ENCODE measurements around the gene TAS2R9.
A peak's percentile ranks its signal among the peaks of the same experiment; 100 is the strongest.
"Not testable (repeated sequence)": the region's sequence is repeated elsewhere in the genome, so short reads cannot be mapped to it uniquely, and the experiment has no call there.

Gene TAS2R9

GRCh38 chr12:10810068-10810467, at the start of gene TAS2R9:
TSS of gene TAS2R9 (minus strand) at chr12:10810168. CDS start at chr12:10810075, 93 bp downstream.
- no peak for DNase-seq

GRCh38 chr12:10855807-10856206, 45.8 kb upstream of the TAS2R9 start:
- no peak for DNase-seq

GRCh38 chr12:10853776-10854175, 43.8 kb upstream of the TAS2R9 start:
- no peak for DNase-seq

- no peak for DNase-seq
These were observed 41.4 kb upstream of the TAS2R9 start for GRCh38 chr12:10851243-10851858.

GRCh38 chr12:10849425-10849878, 39.5 kb upstream of the TAS2R9 start, which contains the start of gene PRR4:
TSS of gene PRR4 (minus strand) at chr12:10849475. CDS start at chr12:10849437, 38 bp downstream.
- DNase-seq = no peak

- DNase-seq = no peak
These were observed 37.8 kb upstream of the TAS2R9 start for GRCh38 chr12:10847744-10848143.

GRCh38 chr12:10842862-10843261, 32.9 kb upstream of the TAS2R9 start:
- DNase-seq = no peak

GRCh38 chr12:10838461-10838860, 28.5 kb upstream of the TAS2R9 start:
- no peak for DNase-seq

- no peak for DNase-seq
These were observed 20.0 kb upstream of the TAS2R9 start for GRCh38 chr12:10829994-10830393.

- DNase-seq = no peak
These were observed 16.3 kb upstream of the TAS2R9 start, which contains the start of gene TAS2R10 for GRCh38 chr12:10826258-10826657. TSS of gene TAS2R10 (minus strand) at chr12:10826358. CDS start at chr12:10826269, 89 bp downstream.

GRCh38 chr12:10824957-10825356, 15.0 kb upstream of the TAS2R9 start:
- no peak for DNase-seq

GRCh38 chr12:10811883-10812536, 2.0 kb upstream of the TAS2R9 start:
- DNase-seq = no peak

GRCh38 chr12:10807186-10807585, 2.8 kb downstream of the TAS2R9 start, which contains the start of gene TAS2R8:
TSS of gene TAS2R8 (minus strand) at chr12:10807286. CDS start at chr12:10806980, 306 bp downstream.
- no peak for DNase-seq

- DNase-seq = peak; percentile 42
These were observed 7.4 kb downstream of the TAS2R9 start, which contains the start of gene TAS2R7 for GRCh38 chr12:10802587-10802986. TSS of gene TAS2R7 (minus strand) at chr12:10802627. CDS start at chr12:10802570, 57 bp downstream.

GRCh38 chr12:10801741-10802140, 8.2 kb downstream of the TAS2R9 start:
- no peak for DNase-seq

- DNase-seq = no peak
These were observed 15.7 kb downstream of the TAS2R9 start for GRCh38 chr12:10794222-10794621.

- DNase-seq = not testable (repeated sequence)
These were observed 18.2 kb downstream of the TAS2R9 start for GRCh38 chr12:10791769-10792168.

GRCh38 chr12:10783252-10783651, 26.7 kb downstream of the TAS2R9 start:
- no peak for DNase-seq

GRCh38 chr12:10779103-10779502, 30.9 kb downstream of the TAS2R9 start:
- peak; percentile 28 for DNase-seq

- peak; percentile 73 for DNase-seq
These were observed 38.7 kb downstream of the TAS2R9 start for GRCh38 chr12:10771132-10771733.

- DNase-seq = no peak
These were observed 50.3 kb downstream of the TAS2R9 start for GRCh38 chr12:10759657-10760056.
